Fibroblast of lung (primary cell): Measurements from ENCODE around the gene PITX2.
A peak's percentile ranks its signal among the peaks of the same experiment; 100 is the strongest.

Experiments
- CTCF ChIP-seq, 2 donors: IDR thresholded peaks in 1 of 2; conservative IDR thresholded peaks in 1 of 2; 1 replicate in 1 of 2; 2 replicates in 1 of 2; pipeline ENCODE4 v1.5.1; 2011 to 2012; ENCODE audit warnings: low read length in 2 of 2, control low read depth in 1 of 2, inconsistent platforms in 1 of 2, low read depth in 1 of 2, mild to moderate bottlenecking in 1 of 2
- EZH2 ChIP-seq: IDR thresholded peaks from 2 replicates; pipeline ENCODE4 v1.5.1; 2012; ENCODE audit warnings: low read length, control low read depth, mild to moderate bottlenecking; ENCODE audit errors: missing control alignments

GRCh38 chr4:110632506-110633357 lies 9.9 kb upstream of the PITX2 start:
- TF ChIP-seq CTCF (conservative IDR thresholded peaks at IDR 0.05 in 1 of 2, IDR thresholded peaks at IDR 0.05 in 1 of 2; ENCODE audit: low read depth in 1 of 2, low read length in 2 of 2) = no peak
- TF ChIP-seq EZH2 = peak; percentile 87
